DND-41 (cell line): ENCODE data around the gene WBP2NL.

Experiments used
- ATAC-seq: fragments of 200-7000 bp; cut with Tn5 transposase; 3 replicates; pipeline ENCODE4 v1.9.1; 2021; ENCODE audit warnings: low read depth; ENCODE audit not compliant: insufficient read depth
- DNase-seq: peaks from one replicate; pipeline ENCODE4 v3.0.0-alpha.2; 2020
- H2AFZ ChIP-seq: 2 replicates; pipeline ENCODE4 v1.6.0; 2012; ENCODE audit warnings: low read depth, low read length
- H3K27ac ChIP-seq: 2 replicates; pipeline ENCODE4 v1.5.1; 2012; ENCODE audit warnings: low read length, inconsistent platforms
- H3K27me3 ChIP-seq: fragments of 200-600 bp; sonication (generic); 2 replicates; pipeline ENCODE4 v1.6.0; 2012; ENCODE audit warnings: low read length, mild to moderate bottlenecking, inconsistent platforms; ENCODE audit not compliant: insufficient read depth, poor library complexity
- H3K36me3 ChIP-seq: 2 replicates; pipeline ENCODE4 v1.5.1; 2012; ENCODE audit warnings: low read length, inconsistent platforms; ENCODE audit not compliant: insufficient read depth
- H3K4me1 ChIP-seq: 2 replicates; pipeline ENCODE4 v1.5.1; 2012; ENCODE audit warnings: mild to moderate bottlenecking, low read length; ENCODE audit not compliant: insufficient read depth
- H3K4me2 ChIP-seq: 2 replicates; pipeline ENCODE4 v1.6.0; 2012; ENCODE audit warnings: mild to moderate bottlenecking, moderate library complexity, low read length, inconsistent platforms; ENCODE audit not compliant: insufficient read depth
- H3K4me3 ChIP-seq, 2 experiments: fragments of 200-600 bp in 1 of 2; shearing (Covaris generic) in 1 of 2; 2 replicates each; pipeline ENCODE4 v1.5.1; 2012 to 2016; ENCODE audit warnings: inconsistent platforms in 2 of 2, low read length in 2 of 2, mild to moderate bottlenecking in 2 of 2, low read depth in 1 of 2, moderate library complexity in 1 of 2
- H3K79me2 ChIP-seq: 2 replicates; pipeline ENCODE4 v1.6.0; 2012; ENCODE audit warnings: low read length, inconsistent platforms; ENCODE audit not compliant: insufficient read depth
- H3K9ac ChIP-seq: 2 replicates; pipeline ENCODE4 v1.6.0; 2012; ENCODE audit warnings: low read depth, mild to moderate bottlenecking, inconsistent platforms, low read length, moderate library complexity
- H3K9me3 ChIP-seq: 2 replicates; pipeline ENCODE4 v1.5.1; 2012; ENCODE audit warnings: low read length, moderate library complexity, mild to moderate bottlenecking, inconsistent platforms; ENCODE audit not compliant: insufficient read depth, severe bottlenecking
- H4K20me1 ChIP-seq: 2 replicates; pipeline ENCODE4 v1.6.0; 2012; ENCODE audit warnings: low read length; ENCODE audit not compliant: insufficient read depth
- EZH2 ChIP-seq: IDR thresholded peaks from 3 replicates; pipeline ENCODE4 v1.6.1; 2012; ENCODE audit warnings: borderline replicate concordance, low read depth, mild to moderate bottlenecking, moderate library complexity, low read length, inconsistent platforms; ENCODE audit not compliant: severe bottlenecking
- TF ChIP-seq, protein P1 (sequence below): IDR thresholded peaks from 2 replicates; pipeline ENCODE4 v1.5.1; 2012; ENCODE audit warnings: borderline replicate concordance, low read length, moderate library complexity, mild to moderate bottlenecking; ENCODE audit not compliant: poor library complexity, severe bottlenecking; ENCODE audit errors: extremely low read depth

WBP2NL gene

DNA sequence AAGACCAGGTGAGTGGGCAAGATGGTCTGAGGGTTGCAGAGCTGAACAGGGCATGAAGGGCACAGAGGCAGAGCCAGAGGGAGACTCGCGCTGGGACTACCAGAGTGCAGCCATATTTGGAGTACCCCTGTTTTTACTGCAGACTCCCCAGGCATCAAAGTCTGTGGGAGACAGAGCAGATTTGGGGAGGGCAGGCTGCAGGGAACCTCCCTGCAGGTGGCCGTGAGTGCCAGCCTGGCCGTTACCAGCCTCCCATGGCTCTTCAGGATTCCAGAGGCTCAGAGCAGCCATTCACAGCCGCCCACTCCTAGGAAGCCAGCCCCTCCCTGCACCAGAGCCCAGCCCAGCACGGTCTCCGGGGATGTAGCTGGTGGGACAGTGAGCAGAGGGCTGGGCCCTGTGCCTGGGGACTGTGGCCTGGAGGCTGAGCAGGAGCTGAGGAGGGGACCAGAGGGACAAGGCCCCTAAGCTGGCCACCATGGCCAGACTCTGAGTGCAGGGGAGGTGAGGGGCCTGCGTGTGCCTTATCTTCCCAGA is 29.4 kb upstream of the WBP2NL start, which contains the start of gene SEPTIN3:
SEPTIN3 (plus strand) TSS at position 334 of the 537 bp plus-strand sequence. CDS start 2,050 bp downstream, outside the sequence.
- no peak for TF ChIP-seq EZH2
- TF ChIP-seq, protein P1, sequence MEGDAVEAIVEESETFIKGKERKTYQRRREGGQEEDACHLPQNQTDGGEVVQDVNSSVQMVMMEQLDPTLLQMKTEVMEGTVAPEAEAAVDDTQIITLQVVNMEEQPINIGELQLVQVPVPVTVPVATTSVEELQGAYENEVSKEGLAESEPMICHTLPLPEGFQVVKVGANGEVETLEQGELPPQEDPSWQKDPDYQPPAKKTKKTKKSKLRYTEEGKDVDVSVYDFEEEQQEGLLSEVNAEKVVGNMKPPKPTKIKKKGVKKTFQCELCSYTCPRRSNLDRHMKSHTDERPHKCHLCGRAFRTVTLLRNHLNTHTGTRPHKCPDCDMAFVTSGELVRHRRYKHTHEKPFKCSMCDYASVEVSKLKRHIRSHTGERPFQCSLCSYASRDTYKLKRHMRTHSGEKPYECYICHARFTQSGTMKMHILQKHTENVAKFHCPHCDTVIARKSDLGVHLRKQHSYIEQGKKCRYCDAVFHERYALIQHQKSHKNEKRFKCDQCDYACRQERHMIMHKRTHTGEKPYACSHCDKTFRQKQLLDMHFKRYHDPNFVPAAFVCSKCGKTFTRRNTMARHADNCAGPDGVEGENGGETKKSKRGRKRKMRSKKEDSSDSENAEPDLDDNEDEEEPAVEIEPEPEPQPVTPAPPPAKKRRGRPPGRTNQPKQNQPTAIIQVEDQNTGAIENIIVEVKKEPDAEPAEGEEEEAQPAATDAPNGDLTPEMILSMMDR = no peak
- DNase-seq = no peak

DNA sequence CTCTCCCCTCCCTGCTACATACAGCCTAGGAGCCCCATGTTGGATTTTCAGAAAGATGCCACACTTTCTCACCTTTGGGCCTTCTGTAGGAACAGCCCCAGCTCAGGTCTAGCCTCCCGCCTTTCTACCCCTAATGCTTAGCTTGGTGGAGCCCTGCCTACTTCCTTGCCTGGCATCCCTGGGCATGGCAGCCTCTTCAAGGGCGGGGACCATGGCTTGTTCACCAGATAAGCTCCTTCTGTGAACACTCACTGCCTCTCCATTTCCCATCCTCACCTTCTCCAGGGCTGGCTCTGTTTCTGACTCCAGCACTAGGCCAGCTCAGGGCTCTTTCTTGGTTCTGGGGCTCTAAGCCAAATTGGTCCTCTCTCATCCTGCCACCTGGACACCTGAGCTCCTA is 28.0 kb upstream of the WBP2NL start:
- Histone ChIP-seq H3K27me3 (peaks cover 9% of the 10 kb centered on the region), H3K9ac (no peak overlapping the region), H3K4me3 (no peak overlapping the region), H3K79me2 (no peaks in the 10 kb centered on the region), H3K27ac (no peak overlapping the region), H3K4me1 (no peaks in the 10 kb centered on the region), H3K4me2 (no peak overlapping the region), H4K20me1 (peaks cover 4% of the 10 kb centered on the region), H2AFZ (no peak overlapping the region), H3K9me3 (no peaks in the 10 kb centered on the region), H3K36me3 (no peaks in the 10 kb centered on the region)
- ATAC-seq (no peak), DNase-seq (no peak)
- TF ChIP-seq EZH2 = no peak
- TF ChIP-seq, protein P1 = no peak

More for the DNA sequence above, 29.4 kb upstream of the WBP2NL start, which contains the start of gene SEPTIN3:
- no peak within 1 kb of the TSS for H2AFZ ChIP-seq
- H3K4me1 ChIP-seq = no peaks in the 10 kb centered on the region
- no peak within 1 kb of the TSS for H3K4me3 ChIP-seq
- no peaks in the 10 kb centered on the region for H3K9me3 ChIP-seq
- H3K27me3 ChIP-seq = no peaks in the 10 kb centered on the region
- no peak for ATAC-seq
- H3K36me3 ChIP-seq = no peaks in the 10 kb centered on the region
- no peak within 1 kb of the TSS for H3K9ac ChIP-seq
- no peak within 1 kb of the TSS for H3K27ac ChIP-seq
- H3K79me2 ChIP-seq = no peaks in the 10 kb centered on the region
- peaks cover 4% of the 10 kb centered on the region; the same call in 1 of the 2 replicates for H4K20me1 ChIP-seq
- H3K4me2 ChIP-seq = no peak within 1 kb of the TSS

DNA sequence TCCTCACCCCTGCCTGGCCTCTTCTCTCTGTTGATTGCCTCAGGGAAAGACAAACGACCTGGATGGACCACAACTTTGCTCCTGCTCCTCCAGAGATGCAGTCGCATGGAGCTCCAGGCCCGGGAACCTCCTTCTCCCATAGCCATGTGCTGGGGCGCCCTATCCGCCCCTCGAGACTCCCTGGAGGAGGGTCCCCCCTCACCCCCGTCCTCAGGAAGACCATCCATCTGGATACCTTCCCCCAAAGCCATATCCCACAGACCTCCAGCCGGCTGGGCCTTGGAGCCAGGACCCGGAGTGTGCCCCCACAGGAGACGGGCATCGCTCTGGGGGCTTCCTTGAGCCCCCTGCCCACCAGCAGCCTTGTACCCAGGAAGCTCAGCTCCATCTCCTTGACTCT is 27.2 kb upstream of the WBP2NL start:
- Histone ChIP-seq H3K4me1 (peaks cover 5% of the 10 kb centered on the region), H3K4me2 (no peak overlapping the region), H3K36me3 (no peaks in the 10 kb centered on the region), H4K20me1 (peaks cover 11% of the 10 kb centered on the region), H3K9me3 (no peaks in the 10 kb centered on the region), H3K9ac (no peak overlapping the region), H3K27ac (no peak overlapping the region), H2AFZ (no peak overlapping the region), H3K79me2 (no peaks in the 10 kb centered on the region), H3K27me3 (peaks cover 17% of the 10 kb centered on the region), H3K4me3 (no peak overlapping the region)
- ATAC-seq (no peak), DNase-seq (no peak)
- no peak for TF ChIP-seq EZH2
- TF ChIP-seq, protein P1 = no peak
